ENCODE data around the gene TRABD2B. TPM values are rescaled to one million over a fixed set of nuclear protein-coding genes. Genes with fewer than 3 reads are reported as not detected.

Gene TRABD2B
- total RNA-seq, 1 donor, result under 0.01 TPM

DNA sequence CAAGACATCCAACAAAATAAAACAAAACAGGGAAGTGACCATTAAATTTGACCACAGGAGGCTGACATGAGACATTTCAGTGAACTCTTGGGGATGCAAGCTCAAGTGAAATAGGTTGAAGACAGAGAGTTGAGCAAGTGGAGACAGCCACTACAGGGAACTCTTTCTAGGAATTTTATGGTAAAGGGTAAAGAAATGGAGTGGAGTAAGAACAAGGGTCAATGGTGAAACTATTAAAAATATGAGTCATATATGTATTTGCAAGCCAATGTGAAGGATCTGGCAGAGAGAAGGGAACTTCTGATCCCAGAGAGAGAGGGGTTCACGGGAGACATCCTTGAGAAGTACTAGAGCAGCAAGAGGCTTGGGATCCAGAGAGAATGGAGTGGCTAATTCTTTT, 9.1 kb upstream of the TRABD2B start:
- peaks cover 7% of the 10 kb centered on the region for H3K27me3 ChIP-seq (ENCODE audit: insufficient read depth, low read length)
- no peak overlapping the region for H3K4me2 ChIP-seq (ENCODE audit: insufficient read depth, low read length)
- H3K79me2 ChIP-seq (ENCODE audit: insufficient read depth, low read length), result no peaks in the 10 kb centered on the region
- H3K4me1 ChIP-seq (ENCODE audit: insufficient read depth, low read length), result no peaks in the 10 kb centered on the region
- TF ChIP-seq, protein P1, sequence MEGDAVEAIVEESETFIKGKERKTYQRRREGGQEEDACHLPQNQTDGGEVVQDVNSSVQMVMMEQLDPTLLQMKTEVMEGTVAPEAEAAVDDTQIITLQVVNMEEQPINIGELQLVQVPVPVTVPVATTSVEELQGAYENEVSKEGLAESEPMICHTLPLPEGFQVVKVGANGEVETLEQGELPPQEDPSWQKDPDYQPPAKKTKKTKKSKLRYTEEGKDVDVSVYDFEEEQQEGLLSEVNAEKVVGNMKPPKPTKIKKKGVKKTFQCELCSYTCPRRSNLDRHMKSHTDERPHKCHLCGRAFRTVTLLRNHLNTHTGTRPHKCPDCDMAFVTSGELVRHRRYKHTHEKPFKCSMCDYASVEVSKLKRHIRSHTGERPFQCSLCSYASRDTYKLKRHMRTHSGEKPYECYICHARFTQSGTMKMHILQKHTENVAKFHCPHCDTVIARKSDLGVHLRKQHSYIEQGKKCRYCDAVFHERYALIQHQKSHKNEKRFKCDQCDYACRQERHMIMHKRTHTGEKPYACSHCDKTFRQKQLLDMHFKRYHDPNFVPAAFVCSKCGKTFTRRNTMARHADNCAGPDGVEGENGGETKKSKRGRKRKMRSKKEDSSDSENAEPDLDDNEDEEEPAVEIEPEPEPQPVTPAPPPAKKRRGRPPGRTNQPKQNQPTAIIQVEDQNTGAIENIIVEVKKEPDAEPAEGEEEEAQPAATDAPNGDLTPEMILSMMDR (IDR thresholded peaks at IDR 0.05; ENCODE audit: extremely low read depth, low read depth, low read length), result no peak
- no peak overlapping the region for H3K27ac ChIP-seq (ENCODE audit: low read depth, low read length)
- H2AFZ ChIP-seq (ENCODE audit: low read length), result no peak overlapping the region
- no peak overlapping the region for H3K4me3 ChIP-seq (ENCODE audit: insufficient read depth, low read length)
- no peak for DNase-seq (ENCODE audit: insufficient read length, low spot score, missing footprints)
- H4K20me1 ChIP-seq (ENCODE audit: insufficient read depth, low read length), result no peaks in the 10 kb centered on the region
- no peaks in the 10 kb centered on the region for H3K36me3 ChIP-seq (ENCODE audit: insufficient read depth, low read length)
- H3K9me3 ChIP-seq (ENCODE audit: low read depth, low read length), result no peaks in the 10 kb centered on the region

DNA sequence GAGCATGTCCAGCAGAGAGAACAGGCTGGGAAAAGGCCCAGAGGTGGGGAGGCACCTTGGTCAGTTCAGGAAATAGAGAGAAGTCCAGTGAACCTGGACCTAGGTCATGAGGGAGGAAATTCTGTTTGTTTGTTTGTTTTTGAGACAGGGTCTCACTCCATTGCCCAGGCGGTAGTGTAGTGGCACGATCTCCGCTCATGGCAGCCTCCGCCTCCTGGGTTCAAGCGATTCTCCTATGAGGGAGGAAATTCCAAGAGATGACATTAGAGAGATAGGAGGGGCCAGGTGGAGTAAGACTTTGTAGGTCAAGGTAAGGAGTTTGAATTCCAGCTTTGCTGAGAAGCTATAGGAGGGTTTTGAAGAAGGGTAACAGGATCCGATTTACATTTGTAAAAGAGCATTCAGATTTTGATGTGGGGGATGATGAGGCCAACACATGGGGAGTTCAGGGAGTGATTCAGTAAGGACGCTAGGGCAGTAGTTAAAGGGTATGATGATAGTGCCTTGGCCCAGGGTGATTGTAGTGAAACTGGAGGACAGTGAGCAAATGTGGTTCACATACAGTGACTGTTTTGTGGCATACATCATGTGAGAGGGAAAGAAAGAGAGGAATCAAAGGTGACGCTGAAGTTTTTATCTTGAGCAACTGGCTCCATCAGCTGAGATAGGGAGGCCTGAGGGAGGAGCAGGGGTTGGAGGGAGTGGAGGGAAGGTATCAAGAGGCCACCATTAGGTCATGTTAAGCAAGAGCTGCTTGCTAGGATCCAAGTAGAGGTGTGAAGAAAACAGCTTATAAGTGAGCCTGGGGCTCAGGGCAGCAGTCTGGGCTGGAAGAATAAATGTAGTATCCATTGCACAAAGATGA, 8.3 kb upstream of the TRABD2B start:
- no peaks in the 10 kb centered on the region for H3K79me2 ChIP-seq (ENCODE audit: insufficient read depth, low read length)
- no peaks in the 10 kb centered on the region for H3K4me1 ChIP-seq (ENCODE audit: insufficient read depth, low read length)
- H3K27me3 ChIP-seq (ENCODE audit: insufficient read depth, low read length), result peaks cover 7% of the 10 kb centered on the region
- no peak for DNase-seq (ENCODE audit: insufficient read length, low spot score, missing footprints)
- H2AFZ ChIP-seq (ENCODE audit: low read length), result no peak overlapping the region
- no peaks in the 10 kb centered on the region for H3K9me3 ChIP-seq (ENCODE audit: low read depth, low read length)
- no peak overlapping the region for H3K4me3 ChIP-seq (ENCODE audit: insufficient read depth, low read length)
- no peak overlapping the region for H3K4me2 ChIP-seq (ENCODE audit: insufficient read depth, low read length)
- H4K20me1 ChIP-seq (ENCODE audit: insufficient read depth, low read length), result no peaks in the 10 kb centered on the region
- no peak overlapping the region for H3K27ac ChIP-seq (ENCODE audit: low read depth, low read length)
- TF ChIP-seq, protein P1 (IDR thresholded peaks at IDR 0.05; ENCODE audit: extremely low read depth, low read depth, low read length), result no peak
- no peaks in the 10 kb centered on the region for H3K36me3 ChIP-seq (ENCODE audit: insufficient read depth, low read length)

DNA sequence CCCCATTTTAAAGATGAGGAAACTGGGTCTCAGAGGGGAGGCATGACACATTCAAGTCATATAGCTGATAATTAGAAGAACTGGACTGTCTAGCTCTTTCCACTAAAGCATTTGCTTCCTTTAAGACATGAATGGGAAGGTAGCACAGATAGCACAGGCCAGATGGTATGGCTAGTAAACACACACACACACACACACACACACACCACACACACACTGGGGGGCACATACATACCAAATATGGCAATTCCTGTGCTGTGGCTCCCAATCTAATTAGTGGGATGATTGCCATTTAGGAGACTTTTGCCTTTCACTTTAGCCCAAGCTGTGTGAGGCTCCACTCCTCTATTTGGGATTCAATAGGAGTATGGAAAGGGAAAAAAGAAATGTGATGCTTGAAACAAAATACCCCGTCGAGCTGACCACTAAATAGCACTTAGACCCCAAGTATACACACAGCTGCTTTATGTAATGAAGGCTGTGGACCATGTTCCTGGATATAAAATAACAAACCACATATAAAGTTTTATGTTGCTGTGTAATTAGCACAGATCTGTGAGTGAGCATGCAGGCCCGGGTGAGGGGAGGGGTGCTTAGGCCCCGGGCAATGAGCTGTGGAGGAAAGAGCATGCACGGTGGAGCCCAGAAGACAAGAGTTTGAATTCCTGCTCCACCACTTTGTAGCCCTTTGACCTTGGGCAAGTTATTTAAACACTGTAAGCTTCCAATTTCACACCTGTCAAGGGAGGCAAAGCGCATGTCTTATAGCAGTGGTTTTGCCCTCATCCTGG, 6.8 kb upstream of the TRABD2B start:
- Histone ChIP-seq H3K9me3 (ENCODE audit: low read depth, low read length) (no peaks in the 10 kb centered on the region), H3K27ac (ENCODE audit: low read depth, low read length) (no peak overlapping the region), H3K79me2 (ENCODE audit: insufficient read depth, low read length) (no peaks in the 10 kb centered on the region)

More for the DNA sequence above, 6.8 kb upstream of the TRABD2B start:
- H3K36me3 ChIP-seq (ENCODE audit: insufficient read depth, low read length), result no peaks in the 10 kb centered on the region
- H3K27me3 ChIP-seq (ENCODE audit: insufficient read depth, low read length), result peaks cover 12% of the 10 kb centered on the region
- peak; percentile 58 for DNase-seq (ENCODE audit: insufficient read length, low spot score, missing footprints)
- TF ChIP-seq, protein P1 (IDR thresholded peaks at IDR 0.05; ENCODE audit: extremely low read depth, low read depth, low read length), result no peak
- no peak overlapping the region for H3K4me2 ChIP-seq (ENCODE audit: insufficient read depth, low read length)
- no peaks in the 10 kb centered on the region for H3K4me1 ChIP-seq (ENCODE audit: insufficient read depth, low read length)
- H2AFZ ChIP-seq (ENCODE audit: low read length), result no peak overlapping the region
- H3K4me3 ChIP-seq (ENCODE audit: insufficient read depth, low read length), result no peak overlapping the region
- no peaks in the 10 kb centered on the region for H4K20me1 ChIP-seq (ENCODE audit: insufficient read depth, low read length)

All from osteoblast (primary cell).